ENCODE results near the gene IMPA2.
"Not testable (repeated sequence)": the region's sequence is repeated elsewhere in the genome, so short reads cannot be mapped to it uniquely, and the experiment has no call there.

DNA sequence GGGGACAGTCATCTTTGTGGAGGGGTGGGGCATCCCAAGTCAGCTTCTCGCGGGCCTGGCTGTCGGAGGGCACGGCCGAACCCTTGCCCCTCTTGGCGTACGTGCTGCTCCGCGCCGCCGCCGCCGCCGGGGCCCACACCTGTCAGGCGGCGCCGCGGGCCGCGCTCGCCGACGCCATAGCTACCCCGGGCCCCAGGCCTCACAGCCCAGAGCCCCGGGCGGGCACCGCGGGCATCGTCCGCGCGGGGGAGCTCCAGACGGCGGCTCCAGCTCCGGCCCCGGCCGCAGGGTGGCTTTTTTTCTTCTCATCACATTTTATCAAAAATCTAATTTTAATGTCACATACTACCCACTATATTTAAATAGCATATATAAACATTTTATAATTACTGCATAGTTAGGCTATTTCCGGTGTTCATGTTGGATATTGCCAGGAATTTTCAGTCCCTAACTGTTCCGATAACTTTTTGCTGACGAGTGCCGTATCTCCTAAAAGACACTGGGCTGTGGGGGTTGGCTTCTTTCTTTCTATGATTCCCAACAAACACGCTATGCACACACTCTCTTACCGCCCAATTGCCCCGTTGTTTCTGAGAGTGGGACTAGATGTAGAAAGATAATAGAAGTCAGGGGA lies 87.1 kb downstream of the IMPA2 start:
- TF ChIP-seq POLR2A (IDR thresholded peaks at IDR 0.05), result not testable (repeated sequence)
- TF ChIP-seq, protein P1, sequence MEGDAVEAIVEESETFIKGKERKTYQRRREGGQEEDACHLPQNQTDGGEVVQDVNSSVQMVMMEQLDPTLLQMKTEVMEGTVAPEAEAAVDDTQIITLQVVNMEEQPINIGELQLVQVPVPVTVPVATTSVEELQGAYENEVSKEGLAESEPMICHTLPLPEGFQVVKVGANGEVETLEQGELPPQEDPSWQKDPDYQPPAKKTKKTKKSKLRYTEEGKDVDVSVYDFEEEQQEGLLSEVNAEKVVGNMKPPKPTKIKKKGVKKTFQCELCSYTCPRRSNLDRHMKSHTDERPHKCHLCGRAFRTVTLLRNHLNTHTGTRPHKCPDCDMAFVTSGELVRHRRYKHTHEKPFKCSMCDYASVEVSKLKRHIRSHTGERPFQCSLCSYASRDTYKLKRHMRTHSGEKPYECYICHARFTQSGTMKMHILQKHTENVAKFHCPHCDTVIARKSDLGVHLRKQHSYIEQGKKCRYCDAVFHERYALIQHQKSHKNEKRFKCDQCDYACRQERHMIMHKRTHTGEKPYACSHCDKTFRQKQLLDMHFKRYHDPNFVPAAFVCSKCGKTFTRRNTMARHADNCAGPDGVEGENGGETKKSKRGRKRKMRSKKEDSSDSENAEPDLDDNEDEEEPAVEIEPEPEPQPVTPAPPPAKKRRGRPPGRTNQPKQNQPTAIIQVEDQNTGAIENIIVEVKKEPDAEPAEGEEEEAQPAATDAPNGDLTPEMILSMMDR (IDR thresholded peaks at IDR 0.05), result not testable (repeated sequence)
